K562 (cell line): Measurements from ENCODE around the gene KMO. TPM values are rescaled to one million over a fixed set of nuclear protein-coding genes. Genes with fewer than 3 reads are reported as not detected.
A peak's percentile ranks its signal among the peaks of the same experiment; 100 is the strongest.

ENCODE experiments used
- ATAC-seq: fragments of 200-7000 bp; cut with Tn5 transposase; 3 replicates; pipeline ENCODE4 v1.9.1; 2020; ENCODE audit warnings: moderate library complexity
- BruUV-seq: library from RNA; stranded (reverse); fragments of 400-500 nt; replicated peaks from 2 replicates; lab custom pipeline; 2021; lab: Mats Ljungman, UMichigan
- CTCF ChIA-PET: fragments of 300-600 bp; formaldehyde crosslinking; extraction: SDS; loops from one replicate; lab custom pipeline; 2021; ENCODE audit warnings: low intra/inter-chr PET ratio; lab: Yijun Ruan, JAX
- POLR2A ChIA-PET: fragments of 300-600, 350-650 bp; sonication (Branson Sonifier 250); formaldehyde crosslinking; extraction: SDS; loops from one replicate; lab custom pipeline; 2021; ENCODE audit warnings: antibody characterized with exemption, inconsistent platforms; lab: Yijun Ruan, JAX
- DNase-seq, 4 experiments: peaks; one replicate each; pipeline versions ENCODE4 v3.0.0 to v3.0.0-alpha.2; 2011 to 2018; ENCODE audit warnings: low spot score in 3 of 4, mixed read lengths in 3 of 4; ENCODE audit errors: extremely low read depth in 1 of 4
- FAIRE-seq: peaks from 2 replicates; lab custom pipeline; 2011; peaks lifted over from hg19 to GRCh38; lab: Jason Lieb, UNC
- H2AFZ ChIP-seq: 2 replicates; pipeline ENCODE4 v1.6.0; 2011; ENCODE audit warnings: low read depth, low read length, control low read depth, inconsistent platforms
- H3K27ac ChIP-seq: fragments of 200-600 bp; 3 replicates; pipeline ENCODE4 v1.8.0; 2011; ENCODE audit warnings: low read depth, mild to moderate bottlenecking, control low read depth, inconsistent platforms, low read length, moderate library complexity, mixed read lengths; ENCODE audit errors: extremely low read depth
- H3K27me3 ChIP-seq, 2 experiments: fragments of 300-600 bp in 1 of 2; 2 replicates in 1 of 2; 3 replicates in 1 of 2; pipeline versions ENCODE4 v1.6.0 to v1.8.0; 2011; ENCODE audit warnings: inconsistent platforms in 2 of 2, low read length in 2 of 2, mild to moderate bottlenecking in 1 of 2, mixed read lengths in 1 of 2, moderate library complexity in 1 of 2; ENCODE audit not compliant: control insufficient read depth in 2 of 2, insufficient read depth in 2 of 2
- H3K36me3 ChIP-seq: fragments of 300-600 bp; 3 replicates; pipeline ENCODE4 v1.8.0; 2011; ENCODE audit warnings: mild to moderate bottlenecking, low read length, inconsistent platforms; ENCODE audit not compliant: control insufficient read depth, insufficient read depth
- H3K4me1 ChIP-seq, 2 experiments: fragments of 200-600 bp in 1 of 2; replicated peaks in 1 of 2; 2 replicates in 1 of 2; 3 replicates in 1 of 2; pipeline versions ENCODE4 v1.5.1 to v1.8.0; 2011; ENCODE audit warnings: inconsistent platforms in 2 of 2, low read length in 2 of 2, mild to moderate bottlenecking in 1 of 2, mixed read lengths in 1 of 2, moderate library complexity in 1 of 2; ENCODE audit not compliant: control insufficient read depth in 2 of 2, insufficient read depth in 2 of 2
- H3K4me2 ChIP-seq: 2 replicates; pipeline ENCODE4 v1.6.1; 2011; ENCODE audit warnings: low read length, control low read depth, inconsistent platforms, mixed read lengths; ENCODE audit not compliant: insufficient read depth
- H3K4me3 ChIP-seq: fragments of 200-600 bp; sonication (generic), shearing (Covaris generic); 2 replicates; pipeline ENCODE4 v1.5.1; 2016; ENCODE audit warnings: control low read depth, inconsistent platforms
- H3K79me2 ChIP-seq: fragments of 200-600 bp; 3 replicates; pipeline ENCODE4 v1.8.0; 2011; ENCODE audit warnings: low read length, inconsistent platforms; ENCODE audit not compliant: control insufficient read depth, insufficient read depth
- H3K9ac ChIP-seq, 2 experiments: 2 replicates each; pipeline versions ENCODE4 v1.6.0 to v1.6.1; 2011; ENCODE audit warnings: low read depth in 2 of 2, low read length in 2 of 2, control low read depth in 1 of 2, inconsistent platforms in 1 of 2, mild to moderate bottlenecking in 1 of 2, mixed read lengths in 1 of 2; ENCODE audit not compliant: insufficient read depth in 1 of 2
- H3K9me1 ChIP-seq: one replicate; pipeline ENCODE4 v1.6.0; 2011; ENCODE audit warnings: inconsistent platforms, mild to moderate bottlenecking, low read length, moderate library complexity; ENCODE audit not compliant: control insufficient read depth, insufficient read depth
- H3K9me3 ChIP-seq: replicated peaks from 2 replicates; pipeline ENCODE4 v1.5.1; 2011; ENCODE audit warnings: low read depth, low read length, inconsistent platforms; ENCODE audit not compliant: control insufficient read depth, insufficient read depth
- H4K20me1 ChIP-seq: replicated peaks from 2 replicates; pipeline ENCODE4 v1.6.1; 2011; ENCODE audit warnings: low read length, inconsistent platforms, mixed read lengths; ENCODE audit not compliant: control insufficient read depth, insufficient read depth
- ADNP ChIP-seq: fragments of 200-800 bp; sonication (Bioruptor generic); IDR thresholded peaks from 2 replicates; pipeline ENCODE4 v1.6.1; 2016; ENCODE audit warnings: missing genetic modification characterization, missing compliant biosample characterization
- BACH1 ChIP-seq: fragments of 200-800 bp; sonication (Bioruptor generic); IDR thresholded peaks from 2 replicates; pipeline ENCODE4 v1.6.1; 2016; ENCODE audit warnings: missing genetic modification characterization, missing compliant biosample characterization
- BCL6 ChIP-seq: fragments of 250-450 bp; sonication (Bioruptor Pico); IDR thresholded peaks from 2 replicates; pipeline ENCODE4 v1.4.0; 2020
- CGGBP1 ChIP-seq: fragments of 250-450 bp; sonication (Bioruptor Pico); IDR thresholded peaks from 2 replicates; pipeline ENCODE4 v1.9.0; 2021; ENCODE audit warnings: mild to moderate bottlenecking
- DNMT1 ChIP-seq: fragments of 450-650 bp; IDR thresholded peaks from 2 replicates; pipeline ENCODE4 v1.6.1; 2016; ENCODE audit warnings: antibody characterized with exemption, mild to moderate bottlenecking
- HBP1 ChIP-seq: fragments of 450-650 bp; formaldehyde crosslinking; IDR thresholded peaks from 2 replicates; pipeline ENCODE4 v1.4.0; 2022; ENCODE audit warnings: missing genetic modification characterization
- HDAC3 ChIP-seq: fragments of 450-650 bp; IDR thresholded peaks from 2 replicates; pipeline ENCODE4 v1.6.1; 2018; ENCODE audit warnings: borderline replicate concordance, mild to moderate bottlenecking, moderate library complexity; ENCODE audit not compliant: partially characterized antibody
- MNT ChIP-seq, 2 experiments: fragments of 450-650 bp; conservative IDR thresholded peaks; 2 replicates each; pipeline ENCODE4 v1.6.1; 2017; ENCODE audit warnings: mild to moderate bottlenecking in 2 of 2, moderate library complexity in 2 of 2
- NR2F6 ChIP-seq: fragments of 450-650 bp; formaldehyde crosslinking; IDR thresholded peaks from 2 replicates; pipeline ENCODE4 v1.4.0; 2020; ENCODE audit warnings: mild to moderate bottlenecking
- POLR2H ChIP-seq: IDR thresholded peaks from 2 replicates; pipeline ENCODE4 v1.6.1; 2016; ENCODE audit warnings: missing genetic modification characterization, low read depth, mild to moderate bottlenecking, control low read depth, missing compliant biosample characterization, moderate library complexity
- POLR3G ChIP-seq: IDR thresholded peaks from 2 replicates; pipeline ENCODE4 v1.6.1; 2011; ENCODE audit not compliant: insufficient read length, insufficient replicate concordance; ENCODE audit errors: extremely low read depth
- PPARD ChIP-seq: fragments of 250-450 bp; sonication (Bioruptor Pico); IDR thresholded peaks from 2 replicates; pipeline ENCODE4 v1.8.0; 2022; ENCODE audit warnings: inconsistent platforms, mild to moderate bottlenecking, moderate library complexity
- TRIM25 ChIP-seq: fragments of 450-650 bp; IDR thresholded peaks from 2 replicates; pipeline ENCODE4 v1.7.0; 2016; ENCODE audit warnings: borderline replicate concordance
- ZBTB43 ChIP-seq: sonication (generic); formaldehyde crosslinking; IDR thresholded peaks from 2 replicates; pipeline ENCODE4 v1.8.0; 2023; ENCODE audit warnings: mild to moderate bottlenecking, missing genetic modification reagents
- WGBS: fragments of 100-300 bp; shearing (Covaris generic); methylation state at CpG from one replicate; pipeline ENCODE4 v1.1.6; 2016; ENCODE audit warnings: low coverage, mixed read lengths; ENCODE audit not compliant: insufficient coverage; ENCODE audit errors: missing lambda C conversion rate; 5-methylcytosine and 5-hydroxymethylcytosine counted together
- in situ Hi-C: fragments of 300-500 bp; cut with MboI; formaldehyde crosslinking; loops from 4 replicates; pipeline ENCODE4 v1.15.0; 2018; ENCODE audit warnings: inconsistent platforms, mixed read lengths
- intact Hi-C: fragments of 100-400 bp; cut with micrococcal nuclease; formaldehyde crosslinking; loops from 2 replicates; pipeline ENCODE4 v1.14.2; 2022
- polyA plus RNA-seq, 8 experiments: library from polyadenylated mRNA; depleted of rRNA in 4 of 8; stranded (reverse) in 5 of 8; unstranded in 3 of 8; fragments of >200 nt; fragmentation: Nextera tagmentation in 2 of 8; fragmentation: Illumina TruSeq in 1 of 8; extraction: Ambion mirVana in 2 of 8; extraction: Trizol in 1 of 8; gene quantifications; 2 replicates each; pipeline versions ENCODE4 v1.2.1 to v1.2.3, GENCODE V29; 2011 to 2014; ENCODE audit warnings: inconsistent platforms in 1 of 8, missing spikeins in 1 of 8
- total RNA-seq, 7 experiments: library from RNA; depleted of rRNA in 6 of 7; stranded (reverse); fragments of >200 nt in 6 of 7; fragmentation: Illumina TruSeq in 2 of 7; extraction: Trizol in 2 of 7; gene quantifications; 2 replicates each; pipeline versions ENCODE4 v1.2.1 to v1.2.3, GENCODE V29; 2011 to 2021; ENCODE audit warnings: low replicate concordance in 1 of 7

KMO gene
- total and polyA plus RNA-seq, 9 of the 15 experiments (the other 6 are each of a cell fraction or from before 2014, with no cell fraction given) = 0.01 to 0.11 (median 0.01) TPM; not detected in 6

GRCh38 chr1:241638909-241639622 lies 106.9 kb downstream of the KMO start:
- in situ Hi-C loops = no loop called here
- ChIA-PET POLR2A (interaction anchor here (1.5 to 1.9 kb wide), 3 partner anchors 15 to 203 kb away, joined by 3 to 6 read pairs (median 6); no protein-coding TSS in a partner anchor), CTCF (interaction anchor here (0.7 kb wide), 1 partner anchor 197 kb away, joined by 3 read pairs; no protein-coding TSS in a partner anchor)
- Histone ChIP-seq H3K9ac (peak overlapping the region; percentile 84 to 100), H3K27me3 (no peaks in the 10 kb centered on the region), H3K4me2 (peak overlapping the region; percentile 98), H2AFZ (peak overlapping the region; percentile 64), H3K4me1 (peaks cover 7 to 9% of the 10 kb centered on the region in 2 experiments), H3K9me1 (no peaks in the 10 kb centered on the region), H3K36me3 (peaks cover 38% of the 10 kb centered on the region), H3K4me3 (peak overlapping the region; percentile 88), H3K27ac (peak overlapping the region; percentile 93), H4K20me1 (peaks cover 3% of the 10 kb centered on the region; the same call in 1 of the 2 replicates), H3K9me3 (peaks cover 22% of the 10 kb centered on the region), H3K79me2 (peaks cover 60% of the 10 kb centered on the region)
- WGBS = under 1% methylated on average over 10 of the region's 11 CpGs
- FAIRE-seq = no peak
- intact Hi-C loops = loop anchor here (5.0 kb wide), 1 partner anchor 78 kb away; no protein-coding TSS in a partner anchor
- TSS peak; percentile 43 for BruUV-seq
- 0 out of 3 replicates have a peak, but pooled peaks have one; percentile 2 for ATAC-seq
- DNase-seq = peak in 1 of 4 experiments; percentile 30
- TF ChIP-seq MNT (conservative IDR thresholded peaks at IDR 0.05) (peak in 1 of 2 experiments; percentile 23; a peak in 1 of 4 replicates), DNMT1 (no peak), CGGBP1 (CRISPR knock-in tag) (no peak), BCL6 (CRISPR knock-in tag) (no peak), HBP1 (CRISPR knock-in tag) (no peak), PPARD (CRISPR knock-in tag) (no peak), ZBTB43 (CRISPR knock-in tag) (no peak), POLR3G (no peak), NR2F6 (CRISPR knock-in tag) (no peak), ADNP (tag) (no peak), BACH1 (tag) (no peak), POLR2H (peak; percentile 47; the same call in 1 of the 2 replicates), HDAC3 (no peak), TRIM25 (no peak)
